NCI-H2227 treated with DMSO at 0.1 percent for 48 hours (cell line): ENCODE measurements around the gene IL17REL.

Source experiments
- DNase-seq: peaks from one replicate; lab custom pipeline; 2025; lab: John Stamatoyannopoulos, UW

IL17REL gene

DNA sequence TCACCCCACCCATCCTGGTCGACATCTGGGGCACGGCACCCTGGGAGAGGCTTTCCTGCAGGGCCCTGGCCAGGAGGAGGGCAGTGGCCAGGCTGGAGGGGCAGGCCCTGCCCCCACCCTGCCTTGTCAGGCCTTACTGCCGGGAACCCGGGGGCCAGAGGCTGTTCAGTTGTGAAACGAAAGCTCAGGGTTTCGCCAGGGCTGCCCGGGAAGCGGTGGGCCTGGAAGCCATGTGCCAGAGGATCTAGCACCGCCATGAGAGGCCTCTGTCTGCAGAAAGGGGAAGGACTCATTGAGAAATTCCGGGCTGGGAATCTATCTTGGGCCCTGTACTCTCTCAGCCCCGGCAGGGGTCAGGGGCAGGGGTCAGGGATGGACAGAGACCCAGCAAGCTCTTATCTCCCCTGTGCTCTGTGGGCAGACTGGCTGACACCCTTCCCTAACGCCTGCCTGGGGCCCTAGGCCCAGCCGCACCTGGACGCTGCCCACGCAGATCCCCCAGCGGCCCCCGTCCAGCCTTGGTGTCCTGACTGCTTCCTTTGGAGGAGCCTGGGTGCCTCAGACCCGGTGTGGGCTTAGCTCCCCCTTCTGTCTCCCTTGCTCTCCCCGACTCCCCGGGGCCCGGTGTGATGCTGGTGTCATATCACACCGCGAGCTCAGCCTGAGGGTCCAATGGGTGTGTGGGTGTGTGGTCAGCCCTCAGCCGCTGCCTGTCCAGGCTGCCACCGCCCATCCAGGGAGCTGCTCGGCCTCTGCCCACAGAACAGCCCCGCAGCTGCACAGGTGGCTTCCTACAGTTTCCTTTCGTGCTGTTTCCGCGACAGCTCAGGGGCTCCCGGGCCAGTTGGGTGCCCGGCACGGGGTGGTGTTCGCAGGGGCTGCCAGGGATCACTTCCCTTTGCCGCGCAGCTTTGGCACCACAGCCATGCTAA, 45.5 kb downstream of the IL17REL start:
- no peak for DNase-seq

DNA sequence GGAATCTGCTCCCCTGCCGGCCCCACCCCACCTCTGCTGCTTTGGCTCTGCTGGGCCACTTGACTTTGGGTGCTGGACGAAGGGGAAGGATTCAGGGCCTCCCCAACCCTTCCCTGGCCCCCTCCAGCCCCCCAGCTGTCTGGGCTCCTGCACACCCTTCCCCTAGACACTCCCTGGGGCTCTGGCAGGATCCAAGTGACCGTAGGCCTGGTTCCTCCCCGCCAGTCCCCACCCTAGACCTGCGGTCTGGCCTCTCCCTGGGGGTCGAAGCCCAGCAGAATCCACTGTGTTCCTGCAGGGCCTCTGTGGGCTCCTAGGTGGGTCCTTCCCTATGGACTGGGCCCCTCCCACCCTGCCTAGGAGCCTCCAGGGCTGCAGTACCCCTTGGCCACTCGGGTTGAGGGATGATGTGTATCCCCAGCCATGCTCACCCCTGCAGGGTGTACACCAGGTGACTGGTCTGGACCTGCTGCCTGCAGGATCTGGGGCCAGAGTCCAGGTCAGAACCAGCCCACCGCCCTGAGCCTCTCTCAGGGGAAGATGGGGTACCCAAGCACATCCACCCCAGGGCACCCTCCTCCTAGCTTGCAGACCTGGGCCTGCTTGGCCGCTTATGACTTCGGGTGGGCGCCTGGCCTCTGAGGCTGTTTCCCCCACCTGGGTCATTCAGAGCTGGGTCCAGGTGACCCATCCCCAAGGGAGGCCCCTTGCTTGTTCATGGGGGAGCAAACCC, 46.4 kb downstream of the IL17REL start:
- no peak for DNase-seq

DNA sequence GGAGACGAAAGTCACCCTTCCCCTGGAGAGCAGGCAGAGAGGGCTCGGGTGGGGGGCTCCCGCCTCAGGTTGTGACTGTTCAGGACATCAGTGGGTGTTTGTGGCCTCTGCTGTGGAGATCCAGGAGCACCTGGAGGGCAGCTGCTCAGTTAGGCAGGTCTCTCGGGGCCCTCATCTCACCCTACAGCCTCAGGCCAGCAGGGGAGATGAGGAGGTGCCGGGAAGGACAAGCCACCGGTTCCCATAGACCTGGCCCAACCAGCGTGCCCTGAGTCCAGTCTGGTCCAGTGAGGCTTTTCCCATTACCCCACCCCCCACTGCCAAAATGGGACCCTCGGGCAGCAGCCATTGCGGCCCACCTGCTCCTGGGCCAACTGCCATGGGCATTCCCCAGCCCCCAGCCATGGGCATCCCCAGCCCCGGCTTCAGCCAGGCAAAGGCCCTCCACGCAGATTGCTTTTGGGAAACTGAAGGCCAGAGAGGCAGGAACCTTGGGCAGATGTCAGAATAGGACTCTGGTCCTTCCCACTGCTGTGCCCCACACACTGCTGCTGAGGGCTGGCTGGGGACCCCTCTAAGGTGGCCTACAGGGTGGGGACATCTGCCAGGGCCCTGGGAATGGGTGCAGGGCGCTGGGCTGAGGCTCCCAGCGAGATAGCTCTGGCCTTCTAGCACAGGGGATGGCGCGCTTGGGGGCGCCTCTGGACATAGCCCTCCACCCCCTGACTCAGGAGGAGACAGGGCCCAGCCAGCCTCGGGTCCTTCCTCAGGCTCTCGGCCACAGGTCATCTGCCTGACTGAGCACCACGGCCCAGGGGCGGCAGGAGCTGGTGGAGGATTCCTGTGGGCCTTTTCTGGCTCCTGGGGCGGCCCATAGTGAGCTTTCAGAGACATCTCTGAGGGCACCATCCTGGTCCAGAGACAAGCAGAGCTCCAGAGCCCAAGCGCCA, 47.2 kb downstream of the IL17REL start:
- DNase-seq: no peak

DNA sequence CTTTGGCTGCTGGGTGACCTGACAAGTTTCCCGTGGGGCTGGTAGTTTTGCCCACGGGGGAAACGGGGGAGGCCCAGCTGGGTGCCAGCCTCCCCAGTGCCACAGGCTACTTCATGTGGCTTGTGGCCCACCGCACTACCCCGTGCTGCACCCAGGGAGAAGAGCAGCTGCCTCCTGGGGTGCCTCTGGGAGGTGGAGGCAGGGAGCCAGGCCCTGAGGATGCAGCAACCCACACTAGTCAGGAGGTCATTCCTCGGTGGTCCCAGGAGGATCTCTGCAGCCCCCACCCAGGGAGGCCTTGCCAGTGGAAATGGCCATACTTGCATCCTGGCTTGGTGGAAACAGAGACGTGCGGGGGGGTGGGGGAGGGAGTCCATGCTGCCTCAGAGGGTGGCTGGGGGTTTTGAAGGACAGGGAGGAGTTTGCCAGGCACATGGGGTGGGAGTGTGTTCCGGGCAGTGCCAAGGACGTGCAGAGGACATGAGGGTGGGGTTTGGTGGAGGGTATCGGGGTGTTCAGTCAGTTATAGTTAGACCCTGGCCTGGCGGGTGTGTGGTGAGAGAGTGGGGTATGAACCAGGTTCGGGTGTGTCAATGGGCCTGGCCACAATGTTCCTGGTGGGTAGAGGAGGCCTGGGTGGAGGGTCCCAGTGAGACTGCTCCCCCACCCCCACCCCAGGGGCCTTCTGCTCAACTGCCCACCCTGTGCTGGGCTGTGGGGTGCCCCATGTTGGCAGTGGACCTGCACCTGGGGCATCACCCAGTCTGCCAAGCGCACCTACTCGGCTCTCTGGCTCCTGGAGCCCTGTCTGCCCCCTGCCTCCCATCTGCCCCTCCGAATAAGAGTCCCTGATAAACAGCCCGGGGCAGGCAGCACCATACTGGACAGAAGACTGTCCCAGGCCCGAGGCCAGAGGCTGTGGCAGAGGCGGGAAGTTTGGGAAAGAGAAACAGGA, 48.2 kb downstream of the IL17REL start:
- DNase-seq: no peak

DNA sequence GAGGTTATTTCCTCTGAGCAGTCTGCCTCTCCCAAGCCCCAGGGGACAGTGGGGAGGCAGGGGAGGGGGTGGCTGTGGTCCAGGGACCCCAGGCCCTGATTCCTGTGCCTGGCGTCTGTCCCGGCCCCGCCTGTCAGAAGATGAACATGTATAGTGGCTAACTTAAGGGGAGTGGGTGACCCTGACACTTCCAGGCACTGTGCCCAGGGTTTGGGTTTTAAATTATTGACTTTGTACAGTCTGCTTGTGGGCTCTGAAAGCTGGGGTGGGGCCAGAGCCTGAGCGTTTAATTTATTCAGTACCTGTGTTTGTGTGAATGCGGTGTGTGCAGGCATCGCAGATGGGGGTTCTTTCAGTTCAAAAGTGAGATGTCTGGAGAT, 48.9 kb downstream of the IL17REL start:
- no peak for DNase-seq

DNA sequence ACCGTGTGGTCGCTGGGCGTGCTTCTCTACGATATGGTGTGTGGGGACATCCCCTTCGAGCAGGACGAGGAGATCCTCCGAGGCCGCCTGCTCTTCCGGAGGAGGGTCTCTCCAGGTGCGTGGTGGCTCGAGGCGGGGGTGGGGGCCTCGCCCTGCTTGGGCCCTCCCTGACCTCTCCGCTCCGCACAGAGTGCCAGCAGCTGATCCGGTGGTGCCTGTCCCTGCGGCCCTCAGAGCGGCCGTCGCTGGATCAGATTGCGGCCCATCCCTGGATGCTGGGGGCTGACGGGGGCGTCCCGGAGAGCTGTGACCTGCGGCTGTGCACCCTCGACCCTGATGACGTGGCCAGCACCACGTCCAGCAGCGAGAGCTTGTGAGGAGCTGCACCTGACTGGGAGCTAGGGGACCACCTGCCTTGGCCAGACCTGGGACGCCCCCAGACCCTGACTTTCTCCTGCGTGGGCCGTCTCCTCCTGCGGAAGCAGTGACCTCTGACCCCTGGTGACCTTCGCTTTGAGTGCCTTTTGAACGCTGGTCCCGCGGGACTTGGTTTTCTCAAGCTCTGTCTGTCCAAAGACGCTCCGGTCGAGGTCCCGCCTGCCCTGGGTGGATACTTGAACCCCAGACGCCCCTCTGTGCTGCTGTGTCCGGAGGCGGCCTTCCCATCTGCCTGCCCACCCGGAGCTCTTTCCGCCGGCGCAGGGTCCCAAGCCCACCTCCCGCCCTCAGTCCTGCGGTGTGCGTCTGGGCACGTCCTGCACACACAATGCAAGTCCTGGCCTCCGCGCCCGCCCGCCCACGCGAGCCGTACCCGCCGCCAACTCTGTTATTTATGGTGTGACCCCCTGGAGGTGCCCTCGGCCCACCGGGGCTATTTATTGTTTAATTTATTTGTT, 49.6 kb downstream of the IL17REL start:
- no peak for DNase-seq

DNA sequence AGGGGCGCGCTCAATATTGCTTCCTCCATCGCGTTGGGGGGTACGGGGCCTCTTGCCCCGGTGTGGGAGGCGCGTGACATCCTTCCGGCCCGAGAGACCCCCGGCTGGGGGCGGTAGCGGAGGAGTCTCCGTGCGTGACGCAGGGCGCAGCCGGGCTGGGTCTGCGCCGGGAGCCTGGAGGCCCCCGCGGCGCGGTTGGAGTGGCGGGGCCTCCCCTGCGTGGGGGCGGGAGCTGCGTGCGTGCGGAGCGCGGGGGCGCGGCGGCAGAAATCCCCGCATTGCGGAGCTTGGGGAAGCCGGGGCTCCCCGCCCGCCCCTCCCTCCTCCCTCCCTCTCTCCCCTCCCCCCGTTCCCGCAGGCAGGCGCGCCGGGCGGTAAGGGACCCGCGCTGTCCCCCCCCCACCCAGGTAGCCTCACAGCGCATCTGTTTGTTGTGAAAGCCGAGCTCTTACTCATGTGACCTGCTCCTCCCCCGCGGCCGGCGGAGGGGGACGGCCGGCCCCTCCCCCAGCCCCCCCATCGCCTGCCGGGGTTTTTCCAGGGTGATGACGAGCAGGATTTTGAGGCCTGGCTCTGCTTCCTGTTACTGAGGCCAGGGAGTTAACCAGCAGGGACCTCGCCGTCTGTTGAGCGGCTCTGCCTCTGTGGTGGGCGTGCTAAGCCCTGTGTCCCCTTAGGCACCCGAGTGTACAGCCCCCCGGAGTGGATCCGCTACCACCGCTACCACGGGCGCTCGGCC, 50.4 kb downstream of the IL17REL start:
- DNase-seq: peak; percentile 19

DNA sequence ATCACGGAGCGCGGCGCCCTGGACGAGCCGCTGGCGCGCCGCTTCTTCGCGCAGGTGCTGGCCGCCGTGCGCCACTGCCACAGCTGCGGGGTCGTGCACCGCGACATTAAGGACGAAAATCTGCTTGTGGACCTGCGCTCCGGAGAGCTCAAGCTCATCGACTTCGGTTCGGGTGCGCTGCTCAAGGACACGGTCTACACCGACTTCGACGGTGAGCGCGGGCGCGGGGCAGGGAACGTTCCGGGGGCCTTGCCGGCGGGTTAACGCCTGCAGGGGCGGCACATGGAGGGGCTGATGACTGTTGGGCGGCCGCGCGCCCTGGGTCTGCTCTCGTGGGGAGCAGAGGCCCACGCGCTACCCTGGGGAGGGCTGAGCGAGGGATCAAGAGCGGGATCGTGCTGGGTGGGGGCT, 51.0 kb downstream of the IL17REL start:
- no peak for DNase-seq

DNA sequence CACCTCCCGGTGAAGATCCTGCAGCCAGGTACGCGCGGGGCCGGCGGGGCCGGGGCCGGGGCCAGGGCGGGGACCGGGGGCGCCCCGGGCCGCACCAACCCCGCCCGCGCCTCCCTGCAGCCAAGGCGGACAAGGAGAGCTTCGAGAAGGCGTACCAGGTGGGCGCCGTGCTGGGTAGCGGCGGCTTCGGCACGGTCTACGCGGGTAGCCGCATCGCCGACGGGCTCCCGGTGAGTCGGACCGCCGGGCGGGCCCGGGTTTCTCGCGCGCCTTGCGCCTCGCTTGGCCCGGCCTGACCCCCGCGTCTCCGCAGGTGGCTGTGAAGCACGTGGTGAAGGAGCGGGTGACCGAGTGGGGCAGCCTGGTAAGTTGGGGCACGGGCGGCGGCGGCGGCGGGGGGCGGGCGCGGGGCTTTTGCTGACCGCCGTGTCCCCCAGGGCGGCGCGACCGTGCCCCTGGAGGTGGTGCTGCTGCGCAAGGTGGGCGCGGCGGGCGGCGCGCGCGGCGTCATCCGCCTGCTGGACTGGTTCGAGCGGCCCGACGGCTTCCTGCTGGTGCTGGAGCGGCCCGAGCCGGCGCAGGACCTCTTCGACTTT, 51.5 kb downstream of the IL17REL start:
- DNase-seq: no peak

DNA sequence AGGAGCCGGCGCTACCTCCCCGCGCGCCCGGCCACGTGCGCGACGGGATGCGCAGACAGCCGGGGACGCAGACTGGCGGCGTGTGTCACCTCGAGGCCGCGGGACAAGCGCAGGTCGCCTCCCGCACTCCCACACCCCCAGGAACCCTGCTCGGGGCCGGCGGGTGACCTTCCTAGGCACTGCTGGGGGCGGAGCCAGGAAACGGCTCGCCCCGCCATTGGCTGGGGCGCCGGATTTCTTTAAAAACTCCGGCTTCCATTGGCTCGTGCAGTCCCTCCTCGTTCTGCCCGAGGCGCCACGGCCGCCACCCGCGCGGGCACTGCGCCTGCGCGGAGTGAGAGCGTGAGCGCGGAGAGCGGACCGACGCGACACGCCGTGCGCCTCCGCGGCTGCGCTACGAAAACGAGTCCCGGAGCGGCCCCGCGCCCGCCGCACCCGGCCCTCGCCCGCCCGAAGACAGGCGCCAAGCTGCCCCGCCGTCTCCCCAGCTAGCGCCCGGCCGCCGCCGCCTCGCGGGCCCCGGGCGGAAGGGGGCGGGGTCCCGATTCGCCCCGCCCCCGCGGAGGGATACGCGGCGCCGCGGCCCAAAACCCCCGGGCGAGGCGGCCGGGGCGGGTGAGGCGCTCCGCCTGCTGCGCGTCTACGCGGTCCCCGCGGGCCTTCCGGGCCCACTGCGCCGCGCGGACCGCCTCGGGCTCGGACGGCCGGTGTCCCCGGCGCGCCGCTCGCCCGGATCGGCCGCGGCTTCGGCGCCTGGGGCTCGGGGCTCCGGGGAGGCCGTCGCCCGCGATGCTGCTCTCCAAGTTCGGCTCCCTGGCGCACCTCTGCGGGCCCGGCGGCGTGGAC, 52.2 kb downstream of the IL17REL start, which contains the start of gene PIM3:
TSS of gene PIM3 (plus strand) at position 614 of the 846 bp plus-strand sequence. CDS start at position 790, 176 bp downstream.
- DNase-seq: peak; percentile 76

DNA sequence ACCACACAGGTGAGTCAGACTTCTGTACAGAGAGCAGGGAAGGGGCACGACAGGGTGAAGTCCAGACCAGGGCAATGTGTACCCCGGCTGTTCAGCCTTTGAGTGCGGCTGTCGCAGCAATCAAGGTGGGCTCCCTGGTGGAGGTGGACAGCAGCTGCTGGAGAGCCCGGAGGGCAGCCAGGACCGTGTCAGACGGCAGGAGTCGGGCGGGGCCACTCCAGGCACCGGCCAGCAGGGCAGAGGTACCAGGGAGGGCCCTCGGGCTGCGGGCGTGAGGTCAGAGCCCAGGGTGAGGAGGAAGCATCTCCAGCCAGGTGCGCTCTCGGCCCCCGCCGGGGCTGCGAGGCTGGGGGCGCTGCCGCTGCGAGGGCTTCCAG, 52.8 kb downstream of the IL17REL start:
- no peak for DNase-seq

DNA sequence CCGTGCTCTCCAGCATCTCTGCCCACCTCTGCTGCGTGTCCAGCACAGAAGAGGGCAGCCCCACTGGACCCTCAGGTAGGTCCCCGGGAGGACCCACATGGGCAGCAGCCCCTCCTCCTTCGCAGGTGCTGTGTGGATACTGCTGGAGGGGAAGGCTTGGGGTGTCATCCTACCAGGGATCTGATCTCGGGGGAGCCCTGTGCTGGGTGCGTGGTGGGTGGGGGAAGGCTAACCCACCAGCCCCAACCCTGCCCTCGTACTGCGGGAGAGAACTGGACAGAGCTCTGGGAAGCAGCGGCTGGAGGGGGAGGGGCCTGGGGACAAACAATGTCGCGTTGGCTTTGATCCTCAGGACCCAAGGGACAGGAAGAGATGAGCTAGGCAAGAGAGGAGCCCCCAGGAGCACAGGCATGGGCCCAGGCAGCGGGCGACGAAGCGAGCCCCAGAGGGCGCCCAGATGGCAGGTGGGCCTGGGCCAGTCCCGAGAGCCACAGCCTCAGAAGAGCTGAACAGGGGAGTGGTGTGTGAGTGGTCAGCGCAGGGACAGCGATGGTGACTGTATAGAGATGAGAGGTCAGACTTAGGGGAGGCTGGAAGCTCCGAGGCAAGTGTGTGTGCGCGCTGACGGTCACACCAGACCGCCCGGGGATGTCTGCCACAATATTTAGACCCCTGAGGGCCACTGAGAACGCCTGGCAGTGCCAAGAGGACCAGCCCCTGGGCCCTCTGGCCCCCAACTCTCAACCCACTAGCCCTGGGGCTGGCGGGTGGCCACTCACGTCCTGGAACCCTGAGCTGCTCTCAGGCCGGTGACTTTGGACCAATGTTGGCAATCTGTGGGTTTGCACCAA, 53.4 kb downstream of the IL17REL start:
- no peak for DNase-seq

DNA sequence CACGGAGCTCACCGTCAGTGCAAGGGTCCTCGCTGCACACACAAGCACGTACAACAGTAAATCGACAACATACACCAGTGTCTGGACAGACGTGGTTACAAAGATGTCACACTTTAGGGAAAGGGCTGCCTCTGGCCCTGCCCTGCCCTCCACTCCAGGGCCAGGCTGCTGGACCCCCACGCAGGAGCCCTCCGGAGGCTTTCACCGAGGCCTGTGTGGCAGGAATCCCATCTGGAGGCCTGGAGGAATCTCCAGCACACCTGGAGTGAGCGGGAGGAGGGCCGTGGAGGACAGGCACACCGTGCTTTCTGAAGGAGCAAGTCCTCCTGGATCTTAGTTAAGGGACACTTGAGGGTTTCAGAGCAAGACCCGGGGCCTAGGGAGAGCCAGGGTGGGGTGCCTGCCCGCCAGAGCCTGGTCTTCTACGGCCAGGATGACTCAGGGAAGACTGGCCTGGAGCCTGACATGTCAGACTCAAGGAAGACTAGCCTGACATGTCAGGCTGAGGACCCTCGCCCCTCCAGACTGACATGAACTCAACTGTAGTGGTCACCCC, 54.1 kb downstream of the IL17REL start:
- DNase-seq: no peak

DNA sequence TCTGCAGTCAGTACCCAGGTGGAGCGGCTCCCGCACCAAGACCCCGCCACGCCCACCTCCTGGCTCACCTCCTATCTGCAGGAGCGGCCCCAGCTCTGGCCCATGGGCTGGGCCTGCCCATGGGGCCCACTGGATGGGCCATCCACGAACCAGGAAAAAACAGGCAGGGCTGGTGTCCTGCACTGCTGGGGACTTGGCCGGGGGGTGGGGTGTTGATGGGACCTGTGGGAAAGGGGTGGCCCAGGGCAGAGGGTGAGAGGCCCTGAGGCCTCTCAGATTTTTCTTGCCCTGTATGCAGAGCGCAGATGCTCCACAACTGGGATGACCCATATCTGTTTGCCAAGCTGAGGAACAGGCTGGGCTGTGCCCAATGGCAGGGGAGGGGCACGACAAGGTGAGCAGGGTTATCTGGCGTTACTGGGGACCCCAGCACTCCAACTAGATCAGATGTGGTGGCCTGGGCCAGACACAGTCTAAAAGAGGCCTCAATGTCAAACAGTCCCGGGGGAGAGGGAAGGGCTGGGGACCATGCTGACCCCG, 54.7 kb downstream of the IL17REL start:
- no peak for DNase-seq

DNA sequence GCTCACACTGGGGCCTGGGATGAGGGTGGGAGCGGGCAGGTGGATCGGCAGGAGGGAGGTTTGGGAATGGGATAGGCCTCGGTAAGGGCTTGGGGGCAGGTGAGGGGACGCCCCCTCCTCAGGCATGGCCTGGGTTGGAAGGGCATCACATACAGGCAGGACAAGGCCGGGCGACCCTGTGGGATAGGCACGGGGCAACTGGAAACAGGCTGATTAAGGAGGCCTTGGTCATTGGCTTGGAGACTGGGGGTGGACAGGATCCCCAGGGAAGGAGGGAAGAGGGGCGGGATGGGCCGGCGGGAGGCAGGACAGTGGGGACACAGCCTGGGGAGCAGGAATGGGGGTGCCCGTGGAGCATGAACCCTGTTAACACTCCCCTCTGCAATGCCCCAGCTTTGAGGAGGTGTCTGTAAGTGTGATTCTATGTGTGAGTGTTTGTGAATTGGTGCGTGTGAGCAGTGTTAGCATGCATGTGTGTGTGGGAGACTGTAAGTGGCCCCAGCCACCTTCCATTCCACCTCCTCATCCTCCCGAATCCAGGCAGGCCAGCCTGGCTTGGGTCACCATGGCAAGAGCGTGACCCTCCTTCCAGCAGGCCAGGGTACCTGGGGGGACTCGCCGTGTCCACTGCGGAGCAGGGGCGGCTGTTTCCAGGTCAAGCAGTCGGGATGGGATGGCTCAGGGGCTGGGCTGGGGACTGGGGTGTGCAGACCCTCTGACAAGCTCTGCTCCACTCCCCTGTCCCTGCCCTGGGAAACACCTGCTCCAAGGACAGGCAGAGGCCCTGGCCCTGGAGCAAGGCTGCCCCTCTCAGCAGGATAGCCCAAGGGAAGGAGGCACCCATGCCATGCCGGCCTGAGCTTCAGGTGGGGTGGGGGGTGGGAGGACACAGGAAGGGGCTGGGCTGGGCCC, 55.4 kb downstream of the IL17REL start:
- DNase-seq: no peak
